Neuronal stem cell (in vitro differentiated cells): ENCODE measurements around the gene PCID2.
A peak's percentile ranks its signal among the peaks of the same experiment; 100 is the strongest.

Experiments used
- DNase-seq: peaks from one replicate; pipeline ENCODE4 v3.0.0-alpha.2; 2013; ENCODE audit warnings: low spot score
- H2AFZ ChIP-seq: one replicate; pipeline ENCODE4 v1.6.1; 2013; ENCODE audit warnings: mild to moderate bottlenecking, low read length, inconsistent platforms
- H2AK5ac ChIP-seq: 2 replicates; pipeline ENCODE4 v1.6.1; 2013; ENCODE audit warnings: low read depth, mild to moderate bottlenecking, inconsistent platforms, low read length, moderate library complexity, mixed read lengths
- H2BK120ac ChIP-seq: 2 replicates; pipeline ENCODE4 v1.6.1; 2013; ENCODE audit warnings: low read depth, mild to moderate bottlenecking, inconsistent platforms, low read length, moderate library complexity, mixed read lengths
- H2BK12ac ChIP-seq: one replicate; pipeline ENCODE4 v1.6.1; 2013; ENCODE audit warnings: low read length, inconsistent platforms
- H2BK15ac ChIP-seq: 2 replicates; pipeline ENCODE4 v1.6.1; 2013; ENCODE audit warnings: mild to moderate bottlenecking, low read length, inconsistent platforms, mixed read lengths
- H2BK5ac ChIP-seq: one replicate; pipeline ENCODE4 v1.6.1; 2013; ENCODE audit warnings: inconsistent platforms, mild to moderate bottlenecking, low read length, moderate library complexity
- H3K14ac ChIP-seq: one replicate; pipeline ENCODE4 v1.6.1; 2013; ENCODE audit warnings: low read length, inconsistent platforms
- H3K18ac ChIP-seq: 2 replicates; pipeline ENCODE4 v1.6.1; 2013; ENCODE audit warnings: low read length, inconsistent platforms
- H3K23ac ChIP-seq: 2 replicates; pipeline ENCODE4 v1.6.1; 2013; ENCODE audit warnings: low read depth, mild to moderate bottlenecking, mixed read lengths, low read length, inconsistent platforms; ENCODE audit not compliant: poor library complexity
- H3K27ac ChIP-seq: replicated peaks from 3 replicates; pipeline ENCODE4 v1.5.1; 2013; ENCODE audit warnings: low read length, inconsistent platforms
- H3K27me3 ChIP-seq, 3 experiments: 2 replicates each; pipeline ENCODE4 v1.6.1; 2013; ENCODE audit warnings: low read length in 3 of 3, mild to moderate bottlenecking in 2 of 3, inconsistent platforms in 1 of 3, low read depth in 1 of 3, mixed read lengths in 1 of 3, moderate library complexity in 1 of 3; ENCODE audit not compliant: control insufficient read depth in 3 of 3, insufficient read depth in 3 of 3
- H3K36me3 ChIP-seq, 2 donors: replicated peaks in 1 of 2; 2 replicates each; pipeline ENCODE4 v1.6.1; 2013; ENCODE audit warnings: low read length in 2 of 2; ENCODE audit not compliant: control insufficient read depth in 2 of 2, insufficient read depth in 2 of 2
- H3K4ac ChIP-seq: 2 replicates; pipeline ENCODE4 v1.6.1; 2013; ENCODE audit warnings: inconsistent platforms, mild to moderate bottlenecking, low read length, moderate library complexity
- H3K4me1 ChIP-seq, 2 donors: 1 replicate in 1 of 2; 2 replicates in 1 of 2; pipeline ENCODE4 v1.6.1; 2013; ENCODE audit warnings: low read length in 2 of 2, low read depth in 1 of 2; ENCODE audit not compliant: control insufficient read depth in 2 of 2, insufficient read depth in 1 of 2
- H3K4me2 ChIP-seq: one replicate; pipeline ENCODE4 v1.6.1; 2013; ENCODE audit warnings: mild to moderate bottlenecking, low read length, inconsistent platforms; ENCODE audit not compliant: insufficient read depth, poor library complexity, severe bottlenecking
- H3K4me3 ChIP-seq, 2 donors: 2 replicates each; pipeline ENCODE4 v1.5.1; 2013; ENCODE audit warnings: low read length in 2 of 2, mild to moderate bottlenecking in 2 of 2, inconsistent platforms in 1 of 2, moderate library complexity in 1 of 2
- H3K79me1 ChIP-seq: one replicate; pipeline ENCODE4 v1.6.1; 2013; ENCODE audit warnings: low read depth, mild to moderate bottlenecking, inconsistent platforms, low read length, moderate library complexity
- H3K9ac ChIP-seq: one replicate; pipeline ENCODE4 v1.6.1; 2013; ENCODE audit warnings: mild to moderate bottlenecking, low read depth, low read length, inconsistent platforms; ENCODE audit not compliant: poor library complexity
- H3K9me3 ChIP-seq, 2 donors: replicated peaks in 1 of 2; 2 replicates each; pipeline versions ENCODE3 to v1.6.1; 2013; ENCODE audit warnings: low read length in 2 of 2, mild to moderate bottlenecking in 2 of 2, inconsistent platforms in 1 of 2, low read depth in 1 of 2, mixed read lengths in 1 of 2, moderate library complexity in 1 of 2; ENCODE audit not compliant: control insufficient read depth in 2 of 2, insufficient read depth in 1 of 2
- H4K8ac ChIP-seq: one replicate; pipeline ENCODE4 v1.6.1; 2013; ENCODE audit warnings: low read depth, mild to moderate bottlenecking, inconsistent platforms, low read length, moderate library complexity
- H4K91ac ChIP-seq: one replicate; pipeline ENCODE4 v1.6.1; 2013; ENCODE audit warnings: low read length, low read depth, mild to moderate bottlenecking, inconsistent platforms; ENCODE audit not compliant: poor library complexity
- WGBS, 2 donors: extraction: QIAGEN DNeasy Blood & Tissue Kit; methylation state at CpG; one replicate each; pipeline ENCODE4 v1.1.7; 2013; ENCODE audit warnings: missing lambda C conversion rate in 2 of 2, mixed read lengths in 1 of 2; ENCODE audit not compliant: insufficient read length in 2 of 2, insufficient replicate concordance in 1 of 2; ENCODE audit errors: extremely low coverage in 2 of 2; 5-methylcytosine and 5-hydroxymethylcytosine counted together

PCID2 gene

DNA sequence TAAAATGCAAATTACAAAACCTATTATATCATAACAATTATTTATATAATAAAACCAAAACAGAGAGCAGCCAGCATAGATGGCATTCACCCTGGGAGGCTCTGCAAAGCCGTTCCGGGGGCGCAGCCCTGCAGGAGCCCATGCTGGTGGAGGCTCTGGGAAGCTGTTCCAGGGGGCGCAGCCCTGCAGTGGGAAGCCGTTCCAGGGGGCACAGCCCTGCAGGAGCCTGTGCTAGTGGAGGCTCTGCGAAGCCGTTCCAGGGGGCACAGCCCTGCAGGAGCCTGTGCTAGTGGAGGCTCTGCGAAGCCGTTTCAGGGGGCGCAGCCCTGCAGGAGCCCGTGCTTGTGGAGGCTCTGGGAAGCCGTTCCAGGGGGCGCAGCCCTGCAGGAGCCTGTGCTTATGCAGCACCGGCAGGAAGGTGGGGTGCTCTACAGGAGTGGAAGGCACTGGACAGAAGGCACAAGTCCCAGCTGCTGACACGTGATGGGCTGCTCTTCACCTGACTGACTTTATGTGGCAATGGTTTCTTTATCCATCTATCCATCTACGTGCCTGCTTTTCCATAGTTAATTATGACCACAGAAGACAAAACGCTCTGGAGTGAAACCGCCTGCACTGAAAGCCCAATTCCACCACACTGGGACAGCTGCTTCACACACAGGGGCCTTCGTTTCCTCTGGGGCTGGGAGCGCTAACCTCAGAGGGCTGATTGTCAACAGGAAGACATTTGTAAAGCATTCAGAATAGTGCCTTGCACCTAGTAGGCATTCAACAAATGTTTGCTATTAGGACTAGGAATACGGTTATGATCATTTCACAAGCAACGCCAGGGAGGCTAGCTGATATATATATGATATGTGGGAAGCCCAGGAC, 23.7 kb downstream of the PCID2 start:
- H3K4ac ChIP-seq: no peak overlapping the region
- no peak overlapping the region for H2BK12ac ChIP-seq
- no peak overlapping the region for H3K4me2 ChIP-seq
- no peaks in the 10 kb centered on the region for H3K27me3 ChIP-seq
- peak overlapping the region; percentile 22 for H2BK5ac ChIP-seq
- H3K23ac ChIP-seq: no peak overlapping the region
- no CpG with 5 or more reads among the region's 22 CpGs for WGBS, 2 donors
- H2AFZ ChIP-seq: no peak overlapping the region
- no peak overlapping the region for H2BK120ac ChIP-seq
- no peak overlapping the region for H4K8ac ChIP-seq
- peaks cover 1 to 4% of the 10 kb centered on the region in 2 donors for H3K4me1 ChIP-seq
- H3K36me3 ChIP-seq: peaks cover 25 to 98% of the 10 kb centered on the region in 2 donors
- no peak overlapping the region for H4K91ac ChIP-seq
- no peak overlapping the region for H3K14ac ChIP-seq
- H3K79me1 ChIP-seq: no peaks in the 10 kb centered on the region
- no peak for DNase-seq
- no peak overlapping the region for H3K18ac ChIP-seq
- no peak overlapping the region for H2BK15ac ChIP-seq
- no peaks in the 10 kb centered on the region for H3K9me3 ChIP-seq
- H3K27ac ChIP-seq: no peak overlapping the region
- no peak overlapping the region for H3K4me3 ChIP-seq
- no peak overlapping the region for H3K9ac ChIP-seq
- H2AK5ac ChIP-seq: no peak overlapping the region

DNA sequence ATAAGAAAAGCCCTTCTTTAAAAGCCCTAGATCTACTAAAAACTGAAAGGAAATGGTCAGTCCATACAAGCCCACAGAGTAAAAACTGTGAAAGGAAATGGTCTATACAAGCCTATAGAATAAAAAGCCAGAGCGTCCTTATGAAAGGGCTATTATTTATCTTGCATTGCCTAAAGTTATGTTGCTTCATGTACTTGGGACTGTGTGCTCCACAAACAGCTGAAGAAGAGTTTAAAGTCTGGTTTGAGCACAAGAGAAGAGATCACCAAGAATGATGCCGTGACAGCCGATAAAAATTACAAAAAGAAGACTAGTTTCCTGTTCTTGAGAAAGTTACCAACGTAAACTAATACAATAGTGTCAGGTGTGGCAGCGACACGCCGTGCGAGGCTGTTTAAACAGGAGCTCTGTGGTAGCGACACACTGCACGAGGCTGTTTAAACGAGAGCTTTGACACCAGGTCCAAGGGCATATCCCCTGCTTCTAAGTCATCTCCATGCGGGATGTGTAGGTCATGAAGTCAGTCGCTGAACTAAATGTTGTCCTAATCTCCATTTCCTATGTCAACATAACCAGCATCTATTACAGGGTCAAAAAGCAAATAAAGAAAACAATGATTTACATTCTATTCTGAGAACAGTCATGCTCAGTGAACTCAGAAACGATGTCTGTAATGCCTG, 24.9 kb downstream of the PCID2 start:
- no peak overlapping the region for H3K4ac ChIP-seq
- H4K91ac ChIP-seq: no peak overlapping the region
- H3K9ac ChIP-seq: no peak overlapping the region
- no peaks in the 10 kb centered on the region for H3K27me3 ChIP-seq
- H3K23ac ChIP-seq: no peak overlapping the region
- no CpG with 5 or more reads among the region's 14 CpGs for WGBS, 2 donors
- no peak overlapping the region for H2BK15ac ChIP-seq
- no peak overlapping the region for H2BK5ac ChIP-seq
- H2AK5ac ChIP-seq: no peak overlapping the region
- peaks cover 20 to 99% of the 10 kb centered on the region in 2 donors for H3K36me3 ChIP-seq
- H3K4me3 ChIP-seq: no peak overlapping the region
- no peak overlapping the region for H2BK12ac ChIP-seq
- no peak overlapping the region for H4K8ac ChIP-seq
- H3K9me3 ChIP-seq: no peaks in the 10 kb centered on the region
- H2AFZ ChIP-seq: no peak overlapping the region
- no peak overlapping the region for H3K14ac ChIP-seq
- H2BK120ac ChIP-seq: no peak overlapping the region
- no peak overlapping the region for H3K18ac ChIP-seq
- H3K27ac ChIP-seq: no peak overlapping the region
- no peak overlapping the region for H3K4me2 ChIP-seq
- H3K79me1 ChIP-seq: no peaks in the 10 kb centered on the region
- DNase-seq: no peak
- H3K4me1 ChIP-seq: peaks cover 8 to 13% of the 10 kb centered on the region in 2 donors

DNA sequence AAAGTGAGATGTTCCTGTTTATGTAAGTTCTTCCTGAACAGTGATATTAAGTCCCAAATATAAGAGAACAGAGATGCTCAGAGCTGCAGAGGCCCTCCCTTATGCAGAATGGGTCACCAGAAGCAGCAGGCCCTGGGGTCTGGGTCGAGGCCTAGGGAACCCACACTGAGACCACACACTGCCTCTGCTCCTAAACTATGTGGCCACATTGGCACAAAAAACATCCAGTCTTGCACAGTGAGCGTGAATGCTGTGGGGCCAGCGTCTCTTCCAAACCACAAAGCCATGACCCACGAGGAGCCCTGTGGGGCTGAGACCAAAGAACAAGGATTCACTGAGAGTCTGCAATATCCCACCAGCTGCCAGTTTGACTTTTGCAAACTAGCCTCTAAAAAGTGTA, 26.4 kb downstream of the PCID2 start:
- Histone ChIP-seq H3K4me3 (no peak overlapping the region), H3K18ac (no peak overlapping the region), H3K23ac (no peak overlapping the region), H4K91ac (no peak overlapping the region), H3K9me3 (no peaks in the 10 kb centered on the region), H3K9ac (no peak overlapping the region), H2BK5ac (no peak overlapping the region), H3K27ac (no peak overlapping the region), H2BK15ac (no peak overlapping the region), H3K14ac (no peak overlapping the region), H2AFZ (no peak overlapping the region), H2AK5ac (no peak overlapping the region), H3K4ac (no peak overlapping the region), H3K4me1 (peaks cover 8 to 18% of the 10 kb centered on the region in 2 donors), H3K4me2 (no peak overlapping the region), H3K79me1 (no peaks in the 10 kb centered on the region), H3K27me3 (no peaks in the 10 kb centered on the region), H2BK12ac (no peak overlapping the region), H2BK120ac (no peak overlapping the region), H3K36me3 (peaks cover 14 to 98% of the 10 kb centered on the region in 2 donors), H4K8ac (no peak overlapping the region)
- WGBS, 2 donors: no CpG with 5 or more reads among the region's 4 CpGs
- no peak for DNase-seq
